Gastrocnemius medialis (tissue), 4 donors: ENCODE data around the gene RALGPS2. TPM values are rescaled to one million over a fixed set of nuclear protein-coding genes. Genes with fewer than 3 reads are reported as not detected.
A peak's percentile ranks its signal among the peaks of the same experiment; 100 is the strongest.

ENCODE experiments used
- ATAC-seq, 2 donors: fragments of 150-250 bp; one replicate each; pipeline ENCODE4 v1.9.1; 2016
- DNase-seq, 2 donors: peaks; one replicate each; pipeline ENCODE4 v3.0.0-alpha.2; 2019
- H3K27ac ChIP-seq, 4 donors: fragments of 200-600 bp; sonication (generic); 1 replicate in 1 of 4; 2 replicates in 3 of 4; pipeline ENCODE4 v1.5.1; 2016 to 2018; ENCODE audit warnings: mild to moderate bottlenecking in 2 of 4, moderate library complexity in 1 of 4
- H3K27me3 ChIP-seq, 3 donors: fragments of 200-600 bp; sonication (generic) in 2 of 3; 1 replicate in 1 of 3; 2 replicates in 2 of 3; pipeline versions ENCODE4 v1.5.1 to v1.6.0; 2016 to 2019; ENCODE audit warnings: mild to moderate bottlenecking in 1 of 3, moderate library complexity in 1 of 3
- H3K36me3 ChIP-seq, 2 donors: fragments of 200-600 bp; sonication (generic) in 1 of 2; one replicate each; pipeline ENCODE4 v1.5.1; 2017 to 2018
- H3K4me1 ChIP-seq, 2 donors: fragments of 200-600 bp; sonication (generic) in 1 of 2; one replicate each; pipeline ENCODE4 v1.5.1; 2016 to 2017; ENCODE audit warnings: mild to moderate bottlenecking in 2 of 2
- H3K4me3 ChIP-seq, 4 donors: fragments of 200-600 bp; sonication (generic) in 3 of 4; 1 replicate in 1 of 4; 2 replicates in 3 of 4; pipeline ENCODE4 v1.5.1; 2016 to 2019; ENCODE audit warnings: mild to moderate bottlenecking in 2 of 4
- H3K9me3 ChIP-seq, 3 donors: fragments of 200-600 bp; sonication (generic) in 2 of 3; 1 replicate in 1 of 3; 2 replicates in 2 of 3; pipeline ENCODE4 v1.5.1; 2016 to 2019
- POLR2A ChIP-seq, 2 donors: fragments of 450-650 bp; IDR thresholded peaks; one replicate each; pipeline ENCODE4 v1.6.1; 2017; ENCODE audit warnings: antibody characterized with exemption in 2 of 2, mild to moderate bottlenecking in 2 of 2, moderate library complexity in 2 of 2
- in situ Hi-C, 4 donors: fragments of 200-750 bp; cut with MboI; loops; one replicate each; pipeline versions ENCODE4 v1.15.0 to v1.8.0; 2017; ENCODE audit warnings: low sequenced_read_pairs in 4 of 4
- intact Hi-C: fragments of 100-400 bp; cut with DNase I; formaldehyde crosslinking; loops from one replicate; pipeline ENCODE4 v1.15.1; 2023; ENCODE audit warnings: low total_unique reads
- total RNA-seq, 4 donors: library from RNA; depleted of rRNA; stranded (reverse); fragments of >200 nt; gene quantifications; one replicate each; pipeline versions ENCODE4 v1.1.0 to v1.2.3, GENCODE V29; 2016
- TF ChIP-seq, protein P1 (sequence below), 5 experiments: fragments of 450-650 bp in 3 of 5; fragments of 200-600 bp in 2 of 5; sonication (generic) in 2 of 5; IDR thresholded peaks in 4 of 5; conservative IDR thresholded peaks in 1 of 5; 1 replicate in 4 of 5; 2 replicates in 1 of 5; pipeline ENCODE4 v1.5.1; 2016 to 2019; ENCODE audit warnings: antibody characterized with exemption in 5 of 5, mild to moderate bottlenecking in 3 of 5, moderate library complexity in 3 of 5

RALGPS2 gene
- total RNA-seq, 4 donors from 2014 or later = 1.1 to 6.5 (median 2.5) TPM

DNA sequence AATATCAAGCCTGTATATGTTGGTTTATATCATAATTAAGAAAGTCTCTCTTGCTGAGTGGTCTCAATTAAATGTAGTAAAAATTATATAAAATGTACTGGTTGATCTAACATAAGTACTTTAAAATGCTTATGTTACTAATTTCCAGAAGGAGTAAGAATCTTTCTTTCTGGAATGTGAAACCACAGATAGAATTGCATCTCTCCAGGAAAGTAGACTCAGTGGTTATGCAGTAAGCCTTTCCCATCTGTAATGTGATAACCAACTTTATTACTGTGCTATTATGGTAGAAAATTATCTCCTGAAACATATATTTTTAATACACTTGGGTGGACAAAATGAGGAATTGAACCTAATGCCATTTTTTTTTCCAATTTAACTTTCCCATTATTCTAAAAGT, 8.9 kb upstream of the RALGPS2 start:
- TF ChIP-seq, protein P1, sequence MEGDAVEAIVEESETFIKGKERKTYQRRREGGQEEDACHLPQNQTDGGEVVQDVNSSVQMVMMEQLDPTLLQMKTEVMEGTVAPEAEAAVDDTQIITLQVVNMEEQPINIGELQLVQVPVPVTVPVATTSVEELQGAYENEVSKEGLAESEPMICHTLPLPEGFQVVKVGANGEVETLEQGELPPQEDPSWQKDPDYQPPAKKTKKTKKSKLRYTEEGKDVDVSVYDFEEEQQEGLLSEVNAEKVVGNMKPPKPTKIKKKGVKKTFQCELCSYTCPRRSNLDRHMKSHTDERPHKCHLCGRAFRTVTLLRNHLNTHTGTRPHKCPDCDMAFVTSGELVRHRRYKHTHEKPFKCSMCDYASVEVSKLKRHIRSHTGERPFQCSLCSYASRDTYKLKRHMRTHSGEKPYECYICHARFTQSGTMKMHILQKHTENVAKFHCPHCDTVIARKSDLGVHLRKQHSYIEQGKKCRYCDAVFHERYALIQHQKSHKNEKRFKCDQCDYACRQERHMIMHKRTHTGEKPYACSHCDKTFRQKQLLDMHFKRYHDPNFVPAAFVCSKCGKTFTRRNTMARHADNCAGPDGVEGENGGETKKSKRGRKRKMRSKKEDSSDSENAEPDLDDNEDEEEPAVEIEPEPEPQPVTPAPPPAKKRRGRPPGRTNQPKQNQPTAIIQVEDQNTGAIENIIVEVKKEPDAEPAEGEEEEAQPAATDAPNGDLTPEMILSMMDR (IDR thresholded peaks at IDR 0.05 in 4 of 5, conservative IDR thresholded peaks at IDR 0.05 in 1 of 5) = no peak
- TF ChIP-seq POLR2A (IDR thresholded peaks at IDR 0.05) = no peak
- in situ Hi-C loops = no loop called here
- DNase-seq = no peak
- no peak for ATAC-seq
- no peak overlapping the region for H3K4me3 ChIP-seq
- intact Hi-C loops = no loop called here
- H3K4me1 ChIP-seq = no peaks in the 10 kb centered on the region
- no peak overlapping the region for H3K27ac ChIP-seq
- H3K36me3 ChIP-seq = no peaks in the 10 kb centered on the region
- H3K27me3 ChIP-seq = no peaks in the 10 kb centered on the region
- H3K9me3 ChIP-seq = no peaks in the 10 kb centered on the region

DNA sequence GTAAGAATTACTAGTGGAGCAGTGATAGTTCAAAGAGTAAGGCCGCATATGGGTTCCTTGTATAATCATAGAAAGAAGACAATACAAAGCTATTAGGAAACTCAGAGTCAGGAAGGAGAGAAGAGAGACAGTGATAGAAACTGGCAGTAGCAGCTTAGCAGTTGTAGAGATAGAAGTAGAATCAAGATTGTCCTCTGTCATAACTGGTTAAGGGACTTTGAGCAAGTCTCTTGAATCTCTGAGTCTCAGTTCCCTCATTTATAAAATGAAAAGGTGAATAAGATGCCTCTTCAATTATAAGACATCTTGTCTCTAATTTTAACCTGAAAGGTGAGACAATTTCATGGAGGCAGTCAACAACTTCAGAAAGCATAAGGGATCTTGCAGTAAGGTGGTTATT, 6.5 kb upstream of the RALGPS2 start:
- no peak overlapping the region for H3K27ac ChIP-seq
- H3K9me3 ChIP-seq = no peaks in the 10 kb centered on the region
- no peak overlapping the region for H3K4me3 ChIP-seq
- TF ChIP-seq, protein P1 (IDR thresholded peaks at IDR 0.05 in 4 of 5, conservative IDR thresholded peaks at IDR 0.05 in 1 of 5) = no peak
- no peak for TF ChIP-seq POLR2A (IDR thresholded peaks at IDR 0.05)
- H3K4me1 ChIP-seq = no peaks in the 10 kb centered on the region
- no peaks in the 10 kb centered on the region for H3K36me3 ChIP-seq
- DNase-seq (no peak), ATAC-seq (no peak)
- in situ Hi-C loops = no loop called here
- no peaks in the 10 kb centered on the region for H3K27me3 ChIP-seq
- intact Hi-C loops = no loop called here

DNA sequence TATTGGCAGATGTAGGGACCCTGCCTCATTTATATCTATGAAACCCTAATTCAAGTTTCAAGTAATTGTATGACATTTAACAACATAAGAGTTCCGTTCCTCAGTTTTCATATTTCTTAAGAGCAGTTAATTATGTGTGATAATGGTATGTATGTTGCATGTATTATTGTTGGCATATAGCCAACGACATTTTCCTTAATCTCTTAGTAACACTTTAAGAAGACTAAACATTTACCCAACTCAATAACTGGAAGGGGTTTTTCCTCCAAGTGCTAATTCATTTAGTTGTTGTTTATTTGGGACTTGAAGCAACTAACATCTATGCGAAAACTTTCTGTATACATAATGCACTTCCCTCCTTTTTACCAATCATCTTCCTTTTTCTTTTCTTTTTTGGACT, 1.5 kb upstream of the RALGPS2 start:
- Histone ChIP-seq H3K27me3 (no peaks in the 10 kb centered on the region), H3K4me3 (no peak overlapping the region), H3K36me3 (no peaks in the 10 kb centered on the region), H3K9me3 (no peaks in the 10 kb centered on the region), H3K4me1 (peaks cover 0 to 7% of the 10 kb centered on the region in 2 donors), H3K27ac (no peak overlapping the region)
- ATAC-seq = no peak
- no peak for DNase-seq
- intact Hi-C loops = loop anchor here (10.0 kb wide), 1 partner anchor 179 kb away; no protein-coding TSS in a partner anchor
- in situ Hi-C loops = no loop called here
- no peak for TF ChIP-seq POLR2A (IDR thresholded peaks at IDR 0.05)
- TF ChIP-seq, protein P1 (IDR thresholded peaks at IDR 0.05 in 4 of 5, conservative IDR thresholded peaks at IDR 0.05 in 1 of 5) = no peak

DNA sequence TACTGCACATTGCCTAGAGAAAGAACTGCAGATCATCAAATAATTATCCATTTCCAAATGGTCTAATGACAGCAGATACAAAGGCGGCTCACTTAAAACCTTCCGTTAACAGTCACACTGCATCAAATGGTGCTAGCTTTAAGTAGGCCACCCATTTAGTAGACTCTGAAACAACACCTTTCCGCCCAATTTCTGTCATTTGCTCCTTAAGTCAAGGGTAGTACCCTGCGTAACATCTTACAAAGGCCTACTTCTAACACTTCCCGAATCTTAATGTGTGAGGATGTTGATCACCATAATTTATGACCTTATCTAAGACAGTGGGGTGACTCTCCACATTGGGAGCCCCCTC, 692 bp upstream of the RALGPS2 start:
- intact Hi-C loops = loop anchor here (10.0 kb wide), 1 partner anchor 180 kb away; no protein-coding TSS in a partner anchor
- in situ Hi-C loops = no loop called here
- H3K4me3 ChIP-seq = peak overlapping the region; percentile 68 to 95 (median 80)
- H3K36me3 ChIP-seq = no peaks in the 10 kb centered on the region
- no peaks in the 10 kb centered on the region for H3K9me3 ChIP-seq
- TF ChIP-seq, protein P1 (IDR thresholded peaks at IDR 0.05 in 4 of 5, conservative IDR thresholded peaks at IDR 0.05 in 1 of 5) = no peak
- TF ChIP-seq POLR2A (IDR thresholded peaks at IDR 0.05) = no peak
- no peaks in the 10 kb centered on the region for H3K27me3 ChIP-seq
- ATAC-seq = no peak
- H3K4me1 ChIP-seq = peaks cover 0 to 7% of the 10 kb centered on the region in 2 donors
- DNase-seq = no peak
- H3K27ac ChIP-seq = peak overlapping the region in 2 of 4 donors; percentile 62 to 64
